GM18520 (cell line): ENCODE data around the gene SCTR.

Experiments
- ATAC-seq: cut with Tn5 transposase; IDR thresholded peaks from one replicate; pipeline ENCODE4 v1.9.1; 2021; ENCODE audit not compliant: unreplicated experiment

Gene SCTR

DNA sequence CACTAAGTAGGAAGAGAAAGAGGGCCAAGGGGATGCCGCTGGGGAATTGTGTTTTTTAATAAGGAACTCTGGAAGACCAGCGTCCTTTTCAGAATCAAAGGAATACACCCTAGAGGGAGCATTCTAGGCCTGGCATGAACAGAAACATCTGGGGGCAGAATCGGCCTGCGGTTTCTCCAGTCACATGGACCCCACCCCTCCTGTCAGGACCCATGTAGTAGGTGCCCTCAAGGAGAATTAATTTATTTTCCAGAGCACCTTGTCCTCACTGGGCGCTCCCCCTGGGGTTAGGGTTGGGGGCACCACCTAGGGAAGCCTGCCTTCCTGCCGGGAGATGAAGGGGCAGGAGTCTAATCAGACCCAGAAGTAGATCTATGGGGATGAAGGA is 48.4 kb downstream of the SCTR start:
- ATAC-seq: no peak

DNA sequence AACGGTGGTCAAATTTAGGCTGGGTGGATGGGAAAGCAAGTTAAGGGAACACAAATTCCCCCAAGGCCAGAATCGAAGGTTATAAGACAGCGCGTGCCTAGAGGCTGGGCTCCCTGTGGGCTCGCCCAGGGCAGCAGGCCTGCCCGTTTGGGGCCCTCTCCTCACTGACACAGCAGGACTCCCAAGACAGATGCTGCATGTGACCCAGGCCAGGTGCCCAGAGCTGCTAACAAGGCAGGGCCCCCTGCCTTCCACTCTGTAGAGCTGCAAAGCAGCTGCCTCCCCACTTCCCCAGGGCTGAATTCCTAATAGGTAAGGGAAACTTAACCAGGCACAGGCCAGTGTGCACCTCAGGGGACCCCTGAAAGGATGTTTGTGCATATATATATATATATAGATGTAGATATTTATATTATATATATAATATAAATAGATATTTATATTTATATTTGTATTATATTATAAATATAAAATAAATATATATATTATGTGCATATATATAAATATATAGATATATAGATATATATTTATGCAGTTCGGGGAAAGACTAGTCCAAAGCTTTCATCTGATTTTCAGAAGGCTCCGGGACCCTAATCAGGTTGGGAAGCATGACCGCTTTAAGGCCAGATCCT is 48.9 kb downstream of the SCTR start:
- ATAC-seq: no peak

DNA sequence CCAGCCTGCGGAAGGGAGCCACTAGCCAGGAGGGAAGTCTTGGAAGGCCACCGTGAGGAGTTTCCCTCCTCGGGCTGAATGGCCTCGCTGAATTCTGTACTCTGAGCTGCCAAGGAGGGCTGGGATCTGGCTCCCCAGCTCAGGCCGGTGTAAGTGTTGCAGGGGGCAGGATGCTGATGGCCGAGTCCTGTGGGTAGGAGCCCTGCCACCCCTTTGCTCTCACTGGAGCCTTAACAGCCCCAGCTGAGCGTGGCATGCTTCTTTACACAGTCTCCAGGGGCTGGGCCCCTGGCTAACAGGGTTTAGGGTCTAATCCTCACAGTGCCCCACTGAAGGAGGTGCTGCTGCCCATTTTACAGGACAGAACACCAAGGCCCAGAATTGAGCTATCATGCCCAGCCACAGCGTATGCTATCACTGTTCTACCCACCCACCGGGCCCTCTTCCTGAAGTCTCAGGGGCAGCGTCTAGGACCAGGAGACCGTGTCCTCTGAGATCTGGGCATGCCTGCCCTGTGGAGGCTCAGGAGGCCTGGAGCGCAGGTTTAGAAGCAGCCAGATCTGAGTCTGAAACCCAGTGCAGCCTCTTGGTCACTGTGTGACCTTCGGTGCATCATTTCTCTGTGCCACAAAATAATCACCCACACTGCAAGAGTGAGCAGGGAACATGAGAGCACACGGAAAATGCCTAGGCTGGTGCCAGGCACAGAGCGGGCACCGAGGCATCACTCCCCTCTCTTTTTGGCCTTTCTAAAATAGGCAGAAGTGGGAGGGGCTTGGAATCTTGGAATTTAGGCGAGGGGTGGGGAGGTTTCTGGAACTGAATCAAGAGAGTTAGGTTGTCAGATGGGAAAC is 49.7 kb downstream of the SCTR start:
- no peak for ATAC-seq

DNA sequence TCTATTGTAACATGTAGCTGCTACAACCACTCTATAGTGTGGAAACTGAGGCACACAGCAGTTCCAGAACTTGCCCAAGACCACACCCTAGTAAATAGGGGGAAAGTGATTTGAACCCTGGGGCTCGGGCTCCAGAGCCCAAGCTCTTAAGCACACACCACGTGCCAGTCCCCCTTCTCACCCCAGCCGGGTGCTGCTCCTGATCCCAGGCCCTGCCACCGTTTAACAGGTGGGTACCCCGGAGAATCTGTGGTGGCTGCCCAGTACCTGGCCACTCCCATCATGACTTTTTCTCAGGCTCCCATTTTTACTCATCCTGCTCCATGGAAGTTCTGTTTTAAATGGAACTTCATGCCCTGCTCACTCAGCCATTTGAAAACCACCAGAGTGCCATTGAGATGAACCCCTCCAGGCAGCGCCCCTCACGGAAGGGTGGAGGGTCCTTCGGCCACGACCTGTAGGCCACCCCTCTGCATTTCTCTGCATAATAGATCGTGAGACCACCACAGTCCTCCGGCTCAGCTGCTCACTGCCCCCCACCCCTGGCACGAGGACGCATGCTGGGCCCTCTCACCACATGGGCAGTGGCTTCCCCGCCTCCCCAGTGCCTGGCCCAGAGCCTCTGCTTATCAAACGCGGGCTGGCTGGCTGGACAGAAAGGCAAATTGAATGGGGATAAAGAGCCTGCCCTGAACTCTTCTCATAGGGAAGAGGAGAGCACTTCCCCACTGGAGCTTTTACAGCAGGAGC is 50.5 kb downstream of the SCTR start:
- ATAC-seq: no peak

DNA sequence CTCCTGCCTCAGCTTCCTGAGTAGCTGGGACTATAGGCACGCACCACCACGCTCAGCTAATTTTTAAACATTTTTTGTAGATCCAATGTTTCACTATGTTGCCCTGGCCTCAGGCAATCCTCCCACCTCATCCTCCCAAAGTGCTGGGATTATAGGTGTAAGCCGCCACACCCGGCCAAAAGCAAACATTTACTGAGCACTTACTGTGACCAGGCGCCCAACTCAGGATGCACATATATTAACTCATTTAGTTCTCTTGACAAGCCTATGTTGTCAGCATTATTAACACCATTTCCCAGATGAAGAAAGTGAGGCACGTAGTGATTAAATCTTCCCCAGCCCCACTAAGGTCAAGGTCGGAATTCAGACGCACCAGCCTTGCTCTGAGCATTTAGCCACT is 51.5 kb downstream of the SCTR start:
- ATAC-seq: no peak

DNA sequence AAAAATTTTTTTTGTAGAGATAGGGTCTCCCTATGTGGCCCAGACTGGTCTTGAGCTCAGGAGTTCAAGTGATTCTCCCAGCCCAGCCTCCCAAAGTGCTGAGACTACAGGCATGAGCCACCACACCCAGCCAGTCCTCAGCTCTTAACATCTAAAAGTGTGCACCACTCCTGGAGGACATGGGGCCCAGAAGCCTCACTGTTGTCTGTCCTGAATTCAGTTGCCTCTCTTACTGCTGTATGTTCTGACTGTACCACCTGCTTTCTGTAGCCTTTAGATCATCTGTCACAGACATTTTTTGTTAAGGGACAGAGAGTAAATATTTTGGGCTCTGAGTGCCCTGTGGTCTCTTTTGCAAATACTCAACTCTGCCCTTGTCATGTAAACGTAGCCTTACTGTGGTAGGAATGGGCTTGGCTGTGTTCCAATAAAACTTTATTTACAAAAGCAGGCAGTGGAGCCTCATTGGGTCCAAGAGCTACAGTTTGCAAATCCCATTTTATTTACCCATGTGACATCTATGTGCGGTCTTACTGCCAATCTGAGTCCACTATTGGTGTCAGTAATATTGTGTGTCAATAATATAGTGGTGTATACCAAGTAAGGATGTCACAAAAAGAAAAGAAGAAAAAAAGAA is 54.5 kb downstream of the SCTR start:
- no peak for ATAC-seq

DNA sequence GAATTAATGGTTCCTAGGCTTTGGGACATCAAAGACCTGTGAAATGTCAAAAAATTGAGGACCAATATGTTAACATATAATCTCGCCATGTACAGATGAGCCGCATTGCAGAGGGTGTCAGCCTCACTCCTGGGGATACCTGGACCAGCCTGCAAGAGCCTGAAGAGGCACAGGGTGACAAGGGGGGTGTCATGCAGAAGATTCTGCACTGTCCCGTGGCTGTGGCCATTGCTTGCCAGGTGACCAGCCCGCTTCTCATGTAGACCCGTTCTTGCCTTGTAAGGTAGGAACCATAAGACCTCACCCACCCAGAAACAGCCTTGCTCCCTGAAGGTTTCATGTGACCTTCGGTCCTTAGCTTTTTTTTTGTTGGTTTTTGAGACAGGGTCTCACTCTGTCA is 55.2 kb downstream of the SCTR start:
- no peak for ATAC-seq

DNA sequence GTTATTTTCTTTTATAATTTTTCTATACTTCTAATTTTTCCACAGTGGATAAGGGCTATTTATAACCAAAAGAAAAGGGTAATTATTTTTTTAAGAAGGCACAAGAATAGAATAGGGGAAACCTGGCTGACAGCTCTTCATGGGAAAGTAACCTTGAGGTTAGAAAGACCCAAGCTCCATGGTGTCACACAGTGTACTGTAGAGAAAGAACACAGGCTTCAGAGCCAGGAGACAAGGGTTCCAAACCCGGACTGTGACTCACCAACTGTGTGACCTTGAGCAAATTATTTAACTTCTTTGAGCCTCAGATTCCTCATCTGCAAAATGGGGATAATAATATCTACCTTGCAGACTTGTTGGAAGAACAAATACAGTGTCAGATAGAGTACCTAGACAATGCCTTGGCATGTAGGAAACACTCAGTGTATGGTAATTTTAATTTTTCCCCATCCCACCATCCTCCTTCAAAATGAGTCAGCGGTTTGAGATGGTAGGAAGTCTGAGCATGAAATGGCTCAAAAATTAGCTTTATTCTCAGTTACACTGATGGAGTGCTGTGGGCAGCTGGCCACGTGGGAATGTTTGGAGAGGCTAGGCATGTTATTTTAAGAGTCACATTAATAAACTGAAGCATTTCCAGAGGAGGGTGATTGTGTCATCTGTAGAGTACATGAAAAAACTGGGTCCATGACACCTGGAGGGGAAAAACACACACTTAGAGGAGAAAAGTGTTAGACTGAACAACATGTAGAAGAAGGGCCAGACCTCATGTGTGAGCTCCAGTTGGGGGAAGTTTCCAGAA is 55.9 kb downstream of the SCTR start:
- ATAC-seq: peak; percentile 38

DNA sequence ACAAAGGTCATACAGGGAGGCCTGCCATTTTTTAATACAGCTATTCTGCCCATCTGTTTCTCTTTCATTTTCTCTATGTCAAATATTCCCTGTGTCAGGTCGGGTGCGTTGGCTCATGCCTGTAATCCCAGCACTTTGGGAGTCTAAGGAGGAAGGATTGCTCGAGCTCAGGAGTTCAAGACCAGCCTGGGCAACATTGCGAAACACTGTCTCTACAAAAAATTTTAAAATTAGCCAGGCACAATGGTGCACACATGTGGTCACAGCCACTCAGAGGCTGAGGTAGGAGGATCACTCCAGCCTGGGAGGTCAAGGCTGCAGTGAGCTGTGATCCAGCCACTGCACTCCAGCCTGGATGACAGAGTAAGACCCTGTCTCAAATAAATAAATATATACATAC is 57.9 kb downstream of the SCTR start:
- no peak for ATAC-seq

DNA sequence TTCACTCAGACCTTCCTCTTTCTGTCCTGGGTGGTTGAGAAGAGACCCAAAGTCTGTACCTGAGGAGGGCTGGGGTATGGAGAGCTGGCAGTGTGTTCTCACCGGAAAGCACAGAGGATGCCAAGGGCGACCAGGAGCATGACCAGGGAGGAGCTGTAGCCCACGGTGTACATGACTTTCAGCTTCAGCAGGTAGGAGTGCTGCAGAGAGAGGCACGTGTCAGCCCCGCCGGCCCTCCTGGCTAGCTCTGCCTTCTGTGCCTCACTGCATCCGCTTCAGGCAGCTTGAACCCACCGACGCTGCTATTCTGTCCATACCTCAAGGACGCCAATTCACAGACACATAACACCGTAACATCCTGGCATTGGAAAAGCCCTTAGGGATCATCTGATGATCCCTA is 58.6 kb downstream of the SCTR start:
- ATAC-seq: no peak

DNA sequence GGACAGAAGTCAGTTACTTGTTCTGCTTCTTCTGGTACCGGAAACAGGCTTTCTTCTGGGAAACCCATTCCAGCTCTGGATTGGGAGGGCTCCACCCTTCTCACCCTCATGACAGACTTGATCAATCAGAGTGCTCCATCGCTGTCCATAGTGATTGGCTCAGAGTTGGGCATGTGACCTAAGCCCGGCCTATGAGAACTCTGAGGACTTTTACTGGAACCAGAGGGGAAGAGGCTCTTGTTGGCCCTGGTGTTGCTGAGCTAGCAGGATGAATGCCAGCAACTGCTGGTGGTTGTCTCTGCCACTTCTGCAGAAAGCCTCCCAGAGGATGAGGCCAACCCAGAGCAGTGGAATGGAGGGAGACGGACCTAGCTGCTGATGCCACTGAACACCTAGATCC is 59.3 kb downstream of the SCTR start:
- ATAC-seq: no peak

DNA sequence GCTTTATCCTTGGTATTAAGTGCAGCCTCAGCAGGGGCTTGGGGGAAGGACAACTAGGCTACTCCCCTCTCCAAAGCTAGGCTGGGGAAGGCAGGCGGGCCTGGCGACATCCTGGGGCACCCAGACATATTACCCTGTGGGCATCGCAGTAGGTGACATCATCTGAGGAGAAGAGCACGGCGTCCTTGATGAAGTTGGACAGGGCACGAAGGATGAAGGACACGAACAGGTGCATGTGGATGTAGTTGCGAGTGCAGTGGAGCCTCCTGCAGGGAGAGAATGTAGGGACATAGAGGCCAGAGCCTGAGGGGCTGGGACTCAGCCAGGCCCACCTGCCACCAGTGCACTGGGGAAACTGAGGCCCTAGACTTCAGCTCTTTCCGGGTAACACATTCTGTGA is 60.3 kb downstream of the SCTR start:
- ATAC-seq: no peak

DNA sequence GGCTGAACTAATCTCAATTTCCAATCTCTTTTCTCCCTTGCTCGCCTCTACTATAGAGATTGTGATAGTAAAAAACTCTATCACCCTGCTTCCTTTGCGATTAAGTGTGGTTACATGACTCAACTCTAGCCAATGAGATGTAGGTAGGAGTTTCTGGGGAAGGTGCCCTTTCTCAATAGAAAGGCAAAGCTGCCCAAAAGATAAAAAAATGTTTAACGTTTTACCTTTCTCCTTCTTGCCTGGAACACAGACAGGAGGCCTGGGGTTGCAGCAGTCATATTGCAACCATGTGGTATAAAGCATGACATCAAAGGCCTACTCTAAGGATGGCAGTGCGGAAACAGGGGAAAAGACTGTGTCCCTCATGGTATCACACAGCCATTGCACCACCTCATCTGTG is 61.1 kb downstream of the SCTR start:
- no peak for ATAC-seq

DNA sequence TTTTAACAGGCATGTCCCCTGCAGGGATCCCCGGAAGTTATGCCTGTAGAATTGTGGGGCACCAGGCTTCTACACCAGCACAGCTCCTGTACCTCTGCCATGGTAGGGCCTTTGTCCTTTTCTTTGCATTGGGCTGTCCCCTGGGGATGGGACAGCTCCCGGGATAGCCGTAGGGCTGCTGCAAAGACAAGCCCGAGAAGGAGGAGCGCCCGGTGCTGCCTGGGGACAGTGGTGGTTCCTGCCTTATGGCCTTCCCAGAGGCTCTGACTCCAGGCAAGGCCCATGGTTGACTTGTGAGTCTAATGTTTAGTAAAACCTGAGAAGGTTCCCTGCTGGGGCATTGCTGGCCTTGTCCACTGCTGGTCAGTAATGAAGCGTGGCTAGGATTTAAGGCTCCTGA is 61.7 kb downstream of the SCTR start:
- no peak for ATAC-seq

DNA sequence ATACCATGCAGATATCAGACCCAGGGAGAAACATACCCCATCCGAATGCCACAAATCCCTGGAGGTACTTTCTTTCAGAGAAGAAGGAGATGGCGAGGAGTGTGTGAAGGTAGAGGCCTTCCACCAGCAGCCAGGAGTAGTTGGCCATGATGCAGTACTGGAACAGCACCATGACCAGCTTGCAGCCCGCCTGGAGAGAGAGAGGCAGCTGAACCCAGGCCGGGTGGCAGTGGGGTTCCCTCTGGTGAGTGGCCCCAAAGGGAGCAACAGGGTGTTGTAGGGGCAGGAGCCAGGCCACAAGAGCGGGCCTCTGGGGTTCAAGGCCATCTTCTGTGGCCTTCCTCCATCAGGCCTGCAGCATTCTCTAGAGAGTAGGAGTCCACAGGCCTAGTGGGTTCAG is 62.5 kb downstream of the SCTR start:
- no peak for ATAC-seq

DNA sequence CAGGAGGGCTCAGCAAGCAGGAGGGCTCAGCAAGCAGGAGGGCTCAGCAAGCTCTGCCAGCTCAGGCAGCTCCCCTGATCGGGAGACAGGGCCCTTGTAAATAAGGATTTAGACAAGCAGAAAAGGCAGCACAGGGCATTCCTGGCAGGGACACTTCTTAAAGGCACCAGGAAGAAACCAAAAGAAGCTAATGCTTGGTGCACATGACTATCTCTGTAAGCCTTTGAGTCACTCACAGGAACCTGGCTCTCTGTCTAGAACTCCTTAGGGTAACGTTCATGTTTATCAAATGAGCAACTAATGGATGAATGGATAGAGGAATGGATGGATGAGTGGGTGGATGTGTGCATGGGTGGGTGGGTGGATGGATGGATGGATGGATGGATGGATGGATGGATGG is 64.2 kb downstream of the SCTR start:
- no peak for ATAC-seq

DNA sequence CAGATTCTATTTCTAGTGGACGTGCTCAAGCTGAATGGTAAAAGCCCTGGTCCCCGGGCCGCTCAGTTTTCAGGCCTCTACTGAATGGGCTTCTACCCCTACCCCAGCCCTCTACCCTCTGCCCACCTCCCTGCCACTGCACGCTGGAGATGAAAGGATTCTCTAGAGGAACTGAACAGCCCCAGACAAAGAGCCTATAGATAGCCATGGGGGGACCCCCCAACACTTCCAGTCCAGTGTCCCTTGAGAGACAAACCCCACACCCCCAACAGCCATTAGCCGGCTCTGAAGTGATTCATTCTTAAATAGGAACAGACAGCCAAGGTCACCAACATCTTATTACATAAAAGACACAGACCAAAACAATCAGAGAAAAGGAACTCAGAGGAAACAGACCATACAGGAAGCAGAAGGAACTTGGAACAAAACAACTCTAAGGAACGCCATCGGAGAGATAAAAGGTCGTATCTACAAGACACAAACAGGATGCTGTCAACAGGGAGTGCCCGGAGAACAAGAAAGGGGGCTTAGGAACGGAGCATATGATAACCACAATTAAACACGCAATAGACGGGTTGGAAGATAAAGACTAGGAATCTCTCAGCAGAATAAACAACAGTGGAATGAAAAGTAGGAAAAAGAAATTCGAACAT is 69.1 kb downstream of the SCTR start:
- ATAC-seq: no peak

DNA sequence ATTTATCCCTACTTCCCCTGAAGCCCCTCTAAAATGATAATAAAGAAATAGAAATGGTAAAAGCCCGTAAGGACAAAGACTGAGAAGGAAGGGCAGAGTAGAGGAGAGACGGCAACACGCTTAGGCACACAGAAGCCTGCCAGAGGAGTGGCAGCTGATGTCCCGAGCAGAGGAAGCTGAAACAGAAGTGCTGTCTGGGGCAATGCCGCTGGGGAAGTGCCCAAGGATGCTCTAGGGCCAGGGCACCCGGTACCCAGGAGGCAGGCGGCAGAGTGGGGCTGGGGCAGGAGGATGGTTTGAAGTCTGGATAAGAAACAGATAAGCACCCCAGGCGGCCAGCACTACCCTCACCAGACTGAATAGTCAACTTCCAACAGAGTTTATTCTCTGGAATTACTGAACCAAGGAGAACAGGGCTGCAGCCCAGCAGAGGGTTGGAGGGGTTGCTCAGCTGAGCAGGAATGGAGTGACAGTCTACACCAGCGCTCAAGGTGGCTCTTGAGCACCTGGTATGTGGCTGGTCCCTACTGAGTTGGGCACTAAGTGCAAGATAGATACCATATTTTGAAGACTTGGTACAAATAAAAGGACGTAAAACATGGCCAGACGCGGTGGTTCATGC is 70.2 kb downstream of the SCTR start:
- ATAC-seq: no peak

DNA sequence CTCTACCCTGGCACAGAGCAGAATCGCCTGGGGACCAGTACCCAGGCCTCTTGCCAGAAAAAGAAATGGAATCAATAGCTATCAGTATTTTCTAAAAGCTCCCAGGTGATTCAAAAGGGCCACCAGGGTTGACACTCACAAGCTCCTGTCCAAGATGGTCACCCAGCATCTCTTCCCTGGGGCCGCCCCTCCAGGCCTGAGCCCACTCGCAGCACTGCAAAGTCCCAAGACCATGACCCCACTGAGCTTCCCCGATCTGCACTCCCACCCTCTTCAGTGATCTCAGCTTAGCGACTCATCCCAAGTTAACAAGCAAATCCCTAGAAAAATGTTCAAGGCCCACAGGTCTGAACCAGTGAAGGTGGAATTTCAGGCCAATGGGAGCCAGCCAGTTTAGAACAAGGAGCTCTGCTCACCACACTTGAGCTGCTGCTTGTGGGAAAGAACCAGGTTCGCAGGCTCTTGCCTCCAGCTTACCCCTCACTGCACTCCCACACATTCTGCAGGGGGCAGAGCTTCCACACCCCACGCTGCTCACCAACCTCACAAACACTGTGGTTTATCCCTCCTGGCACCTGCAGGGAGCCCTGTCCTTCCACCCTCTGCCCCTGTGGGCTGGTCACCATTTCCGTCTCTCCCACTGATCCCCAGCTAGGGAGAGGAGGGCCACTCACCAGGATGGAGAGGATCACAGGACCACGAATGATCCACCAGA is 72.8 kb downstream of the SCTR start:
- no peak for ATAC-seq
